GM10266 (cell line): ENCODE results near the gene OPN5.

Experiments
- DNase-seq: peaks from one replicate; pipeline ENCODE4 v3.0.0; 2012; ENCODE audit errors: extremely low spot score
- TF ChIP-seq, protein P1 (sequence below): IDR thresholded peaks from 2 replicates; pipeline ENCODE4 v1.5.1; 2012; ENCODE audit warnings: mild to moderate bottlenecking, low read depth; ENCODE audit not compliant: control insufficient read depth, insufficient read depth; ENCODE audit errors: missing control alignments

OPN5 gene

DNA sequence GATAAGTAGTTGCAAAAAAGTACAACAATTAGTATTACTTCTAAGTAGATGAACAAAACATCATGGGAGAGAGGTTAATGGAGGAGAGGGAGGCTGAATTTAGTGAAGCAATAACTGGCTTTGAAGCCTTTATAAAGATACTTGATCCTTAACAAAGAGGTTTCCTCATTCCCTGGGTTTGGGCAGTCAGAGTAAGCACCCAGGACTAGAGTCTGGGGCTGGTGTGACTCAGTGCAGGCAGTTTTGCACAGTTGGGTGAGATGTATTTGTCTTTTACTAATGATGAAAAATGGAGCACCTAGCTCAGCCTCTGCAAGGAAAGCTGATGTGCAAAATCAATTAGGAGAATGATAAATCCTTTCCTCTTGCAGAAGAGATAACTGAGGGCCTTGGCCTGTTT, 11.8 kb upstream of the OPN5 start:
- DNase-seq: no peak
- TF ChIP-seq, protein P1, sequence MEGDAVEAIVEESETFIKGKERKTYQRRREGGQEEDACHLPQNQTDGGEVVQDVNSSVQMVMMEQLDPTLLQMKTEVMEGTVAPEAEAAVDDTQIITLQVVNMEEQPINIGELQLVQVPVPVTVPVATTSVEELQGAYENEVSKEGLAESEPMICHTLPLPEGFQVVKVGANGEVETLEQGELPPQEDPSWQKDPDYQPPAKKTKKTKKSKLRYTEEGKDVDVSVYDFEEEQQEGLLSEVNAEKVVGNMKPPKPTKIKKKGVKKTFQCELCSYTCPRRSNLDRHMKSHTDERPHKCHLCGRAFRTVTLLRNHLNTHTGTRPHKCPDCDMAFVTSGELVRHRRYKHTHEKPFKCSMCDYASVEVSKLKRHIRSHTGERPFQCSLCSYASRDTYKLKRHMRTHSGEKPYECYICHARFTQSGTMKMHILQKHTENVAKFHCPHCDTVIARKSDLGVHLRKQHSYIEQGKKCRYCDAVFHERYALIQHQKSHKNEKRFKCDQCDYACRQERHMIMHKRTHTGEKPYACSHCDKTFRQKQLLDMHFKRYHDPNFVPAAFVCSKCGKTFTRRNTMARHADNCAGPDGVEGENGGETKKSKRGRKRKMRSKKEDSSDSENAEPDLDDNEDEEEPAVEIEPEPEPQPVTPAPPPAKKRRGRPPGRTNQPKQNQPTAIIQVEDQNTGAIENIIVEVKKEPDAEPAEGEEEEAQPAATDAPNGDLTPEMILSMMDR: no peak

DNA sequence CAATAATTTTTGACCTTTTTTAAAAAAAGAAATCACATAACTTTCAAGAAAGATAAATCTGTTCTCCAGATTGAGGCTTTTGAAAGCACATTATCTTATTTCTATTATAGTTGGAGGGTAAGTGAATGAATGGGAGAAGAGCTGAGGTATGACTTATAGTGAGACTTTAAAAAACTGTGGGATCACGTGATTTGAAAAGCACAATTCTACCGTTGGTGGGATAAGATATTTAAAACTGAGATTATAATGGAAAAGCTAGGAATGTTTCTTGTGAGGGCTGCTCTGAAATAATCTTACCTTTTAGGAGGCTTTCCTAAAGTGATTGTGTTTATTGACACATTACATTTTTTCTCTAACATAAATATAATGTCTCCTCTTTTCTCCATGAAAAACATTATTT, 9.5 kb upstream of the OPN5 start:
- TF ChIP-seq, protein P1: no peak
- DNase-seq: no peak

DNA sequence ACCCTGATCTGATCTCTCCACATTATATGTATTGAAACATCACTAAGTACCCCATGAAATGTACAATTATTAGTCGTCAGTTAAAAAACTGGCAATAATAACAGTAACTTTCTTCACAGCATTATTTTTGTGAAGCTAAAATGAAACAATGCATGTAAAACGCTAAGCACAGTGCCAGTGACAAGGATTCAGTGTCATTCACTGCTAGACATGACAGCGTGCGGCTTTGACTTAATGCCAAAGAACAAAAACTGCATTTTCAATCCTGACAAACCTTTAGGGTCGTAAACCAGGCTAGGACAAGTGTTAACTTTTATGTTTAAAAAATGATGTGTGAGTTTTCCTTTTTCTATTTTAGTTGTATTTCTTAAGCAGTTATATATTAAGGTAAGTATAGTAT, 8.8 kb upstream of the OPN5 start:
- TF ChIP-seq, protein P1: no peak
- DNase-seq: no peak

DNA sequence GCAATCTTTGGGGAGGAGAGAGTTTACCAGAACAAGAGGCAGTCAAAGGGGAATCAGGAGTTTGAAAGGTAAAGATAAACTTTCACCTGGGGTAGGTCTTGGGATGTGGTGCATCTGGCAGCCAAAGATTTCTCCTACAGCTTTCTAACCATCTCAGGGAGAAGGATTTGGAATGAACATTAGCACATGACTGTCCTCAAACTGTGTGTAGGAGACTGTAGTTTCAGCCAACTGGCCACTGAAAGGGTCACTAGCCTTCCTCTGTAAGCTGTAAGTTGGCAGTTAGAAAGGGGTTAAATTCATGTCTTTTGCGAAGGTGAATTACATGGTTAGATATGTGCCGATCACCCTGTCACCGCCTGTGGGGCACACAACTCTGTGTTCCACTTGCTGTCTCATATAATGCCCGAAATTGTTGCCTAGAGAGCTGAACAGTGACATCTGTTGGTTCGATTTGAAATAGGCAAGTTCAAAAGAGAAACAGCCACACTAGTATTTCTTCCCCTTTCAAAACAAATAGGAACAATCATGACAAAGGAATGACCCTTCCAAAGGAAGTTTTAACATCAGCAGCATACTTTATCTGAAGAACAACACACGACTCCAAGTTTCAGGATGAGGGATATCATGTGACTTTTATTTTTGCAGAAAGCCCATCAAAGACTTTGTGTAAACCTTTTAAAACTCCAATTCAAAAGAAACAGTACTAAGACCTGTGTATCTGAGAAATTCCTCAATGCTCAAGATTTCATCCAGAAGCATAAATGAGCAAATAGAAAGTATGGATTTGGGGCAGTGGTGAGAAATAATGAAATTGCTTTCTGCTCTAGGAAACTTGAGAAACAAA, 1.1 kb upstream of the OPN5 start:
- peak; percentile 51 for DNase-seq
- TF ChIP-seq, protein P1: peak; percentile 68

DNA sequence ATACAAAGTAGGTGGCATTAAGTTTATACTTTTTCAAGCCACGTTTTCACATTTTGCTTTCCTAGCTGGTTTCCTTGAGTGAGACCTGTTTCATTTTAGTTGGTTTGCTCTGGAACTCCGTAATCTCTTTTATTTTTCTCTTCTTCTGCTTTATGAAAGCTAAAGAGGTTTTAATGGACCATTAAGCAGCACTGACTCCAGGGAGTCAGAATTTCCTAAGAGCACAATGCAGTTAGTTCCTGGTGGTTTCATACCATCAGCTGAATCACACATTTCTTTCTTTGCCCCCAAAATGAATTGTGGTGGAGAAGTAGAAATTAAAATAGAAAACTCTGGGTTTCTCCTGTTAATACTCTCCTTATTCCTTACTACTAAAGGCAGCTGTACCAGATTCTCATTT, 3.4 kb downstream of the OPN5 start:
- TF ChIP-seq, protein P1: no peak
- DNase-seq: no peak

DNA sequence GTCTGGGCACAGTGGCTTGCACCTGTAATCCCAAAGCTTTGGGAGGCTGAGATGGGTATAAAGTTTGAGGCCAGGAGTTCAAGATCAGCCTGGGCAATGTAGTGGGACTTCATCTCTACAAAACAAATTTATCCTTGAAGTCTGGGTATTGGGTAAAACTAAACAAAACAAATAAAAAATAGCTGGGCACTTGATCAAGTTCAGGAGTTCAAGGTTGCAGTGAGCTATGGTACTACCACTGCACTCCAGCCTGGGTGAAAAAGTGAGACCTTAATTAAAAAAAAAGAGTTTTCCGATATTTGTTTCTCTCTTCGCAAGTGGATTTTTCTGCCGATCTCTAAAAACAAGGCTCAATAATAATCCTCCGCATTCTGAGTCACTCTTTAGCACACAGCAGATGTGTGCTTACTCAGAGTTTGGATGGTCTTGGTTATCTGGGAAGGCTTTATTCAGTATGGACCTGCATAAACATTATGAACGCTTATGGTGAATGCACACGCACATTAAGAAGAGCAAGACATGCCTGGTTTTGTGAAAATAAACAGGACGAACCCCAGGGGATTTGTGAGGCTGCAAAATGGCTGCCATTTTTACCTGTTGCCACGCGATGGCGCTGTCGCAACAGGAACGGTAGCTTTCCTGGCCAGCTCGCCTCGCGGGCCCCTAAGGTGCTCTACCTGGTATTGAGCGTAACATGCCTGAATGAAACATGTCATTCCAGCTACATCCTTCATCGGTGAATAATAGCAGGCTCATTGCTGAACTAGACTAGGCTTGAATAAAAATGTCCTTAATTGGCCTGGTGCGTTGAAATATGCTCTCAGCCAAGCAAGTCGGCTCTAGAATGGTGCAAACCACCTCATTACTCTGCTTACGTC, 6.0 kb downstream of the OPN5 start:
- peak; percentile 45 for DNase-seq
- TF ChIP-seq, protein P1: peak; percentile 91

DNA sequence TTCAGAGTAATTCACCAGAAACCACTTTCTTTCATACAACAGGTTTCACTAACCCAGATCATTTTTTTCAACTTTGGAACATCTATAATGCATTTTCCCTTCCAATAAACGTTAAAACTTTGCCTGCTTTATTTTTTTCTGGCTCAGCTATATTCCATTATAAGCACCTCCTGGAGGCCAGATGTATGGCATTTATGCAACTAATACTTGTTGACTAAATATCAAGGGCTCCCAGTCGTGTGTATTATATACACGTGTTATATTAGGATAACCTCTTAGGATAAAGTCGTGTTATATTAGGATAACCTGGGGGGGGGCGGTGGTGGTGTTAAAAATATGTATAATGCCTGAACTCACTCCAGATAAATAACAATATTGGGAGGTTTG, 6.7 kb downstream of the OPN5 start:
- TF ChIP-seq, protein P1: no peak

More for the DNA sequence above, 6.7 kb downstream of the OPN5 start:
- no peak for DNase-seq
